ENCODE data around the gene PDZRN4. TPM values are rescaled to one million over a fixed set of nuclear protein-coding genes. Genes with fewer than 3 reads are reported as not detected.
A peak's percentile ranks its signal among the peaks of the same experiment; 100 is the strongest.

The PDZRN4 gene
- total RNA-seq, 1 donor from 2014 or later = 0.75 TPM

GRCh38 chr12:41339784-41340183, 151.7 kb downstream of the PDZRN4 start:
- no peak overlapping the region for H3K4me3 ChIP-seq
- H3K27ac ChIP-seq = no peak overlapping the region
- DNase-seq (no peak), ATAC-seq (peak; percentile 65)
- TF ChIP-seq CTCF (IDR thresholded peaks at IDR 0.05) = no peak
- no peaks in the 10 kb centered on the region for H3K4me1 ChIP-seq
- no peaks in the 10 kb centered on the region for H3K27me3 ChIP-seq
- no peaks in the 10 kb centered on the region for H3K9me3 ChIP-seq
- H3K36me3 ChIP-seq = no peaks in the 10 kb centered on the region
- intact Hi-C loops (cut with DNase I) = no loop called here

DNA sequence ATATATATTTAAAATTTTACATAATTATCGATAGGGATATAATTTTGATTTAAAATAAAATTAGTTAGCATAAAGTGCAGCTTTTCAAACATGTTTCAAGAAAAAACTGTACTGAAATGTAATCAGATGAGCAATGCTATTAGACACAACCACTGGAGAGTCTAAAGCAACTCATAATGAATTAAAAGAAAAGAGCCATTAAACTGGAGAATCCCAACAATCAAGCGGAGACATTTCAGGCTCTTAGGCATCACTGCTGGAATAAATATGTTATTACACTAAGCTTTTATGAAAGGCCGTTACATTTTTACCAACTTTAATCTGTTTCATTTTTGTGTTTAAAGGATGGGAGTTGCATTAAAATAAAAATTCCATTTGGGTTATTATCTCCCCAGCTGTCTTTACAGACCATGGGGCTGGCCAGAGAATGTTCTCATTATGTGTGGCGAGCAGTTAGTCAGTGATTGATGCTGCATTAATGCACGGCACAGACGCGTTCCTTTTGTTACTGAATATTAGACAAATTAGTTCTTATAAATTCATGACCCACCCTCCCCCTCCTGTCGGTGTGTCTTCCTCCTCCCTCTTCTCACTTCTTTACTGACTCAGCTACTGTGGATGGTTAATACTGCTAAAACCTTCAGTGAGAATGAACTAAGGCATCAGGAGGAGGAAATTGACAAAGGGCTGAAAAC, 156.8 kb downstream of the PDZRN4 start:
- DNase-seq = no peak
- no peaks in the 10 kb centered on the region for H3K36me3 ChIP-seq
- no peak overlapping the region for H3K27ac ChIP-seq
- no peaks in the 10 kb centered on the region for H3K27me3 ChIP-seq
- no peak for TF ChIP-seq CTCF (IDR thresholded peaks at IDR 0.05)
- H3K4me3 ChIP-seq = no peak overlapping the region
- no peak for ATAC-seq
- no peaks in the 10 kb centered on the region for H3K4me1 ChIP-seq
- intact Hi-C loops (cut with DNase I) = no loop called here
- H3K9me3 ChIP-seq = no peaks in the 10 kb centered on the region

DNA sequence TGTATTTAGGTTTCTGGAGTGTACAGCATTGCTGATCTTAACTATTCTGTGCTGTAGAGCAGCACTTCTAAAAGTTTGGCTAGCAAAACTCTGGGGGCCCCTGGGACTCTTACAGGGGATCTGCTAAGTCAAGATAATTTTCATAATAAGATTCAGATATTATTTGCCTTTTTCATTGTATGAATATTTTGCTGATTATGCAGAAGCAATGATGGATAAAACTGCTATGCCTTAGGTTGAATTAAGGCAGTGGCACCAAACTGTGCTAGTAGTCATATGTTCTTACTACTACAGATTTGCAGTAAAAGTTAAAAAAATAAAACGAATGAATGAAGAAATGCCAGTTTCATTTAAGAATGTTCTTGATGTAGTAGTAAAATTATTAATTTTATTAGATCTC, 160.1 kb downstream of the PDZRN4 start:
- ATAC-seq = no peak
- Histone ChIP-seq H3K4me1 (no peaks in the 10 kb centered on the region), H3K36me3 (no peaks in the 10 kb centered on the region), H3K9me3 (no peaks in the 10 kb centered on the region), H3K4me3 (no peak overlapping the region), H3K27me3 (no peaks in the 10 kb centered on the region), H3K27ac (no peak overlapping the region)
- TF ChIP-seq CTCF (IDR thresholded peaks at IDR 0.05) = no peak
- DNase-seq = no peak
- intact Hi-C loops (cut with DNase I) = no loop called here

DNA sequence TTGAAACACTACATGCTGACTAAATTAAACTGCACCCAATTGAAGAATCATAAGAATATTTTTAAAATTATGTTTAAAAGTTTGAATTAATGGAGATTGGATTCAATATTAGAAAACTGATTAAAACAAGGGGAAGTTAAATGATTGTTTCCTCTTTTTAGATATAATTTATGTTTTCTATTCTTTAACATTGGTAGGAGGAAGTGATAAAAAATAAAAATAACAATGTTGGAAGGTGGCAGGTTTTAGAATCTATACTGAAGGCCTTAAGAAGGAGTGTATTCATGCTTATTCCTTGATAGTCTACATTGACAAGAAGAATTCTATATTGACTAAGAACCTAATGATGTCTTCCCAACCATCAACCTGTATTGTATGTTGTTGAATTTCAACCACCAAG, 168.1 kb downstream of the PDZRN4 start:
- ATAC-seq (no peak), DNase-seq (no peak)
- Histone ChIP-seq H3K4me3 (no peak overlapping the region), H3K27ac (no peak overlapping the region), H3K27me3 (no peaks in the 10 kb centered on the region), H3K9me3 (no peaks in the 10 kb centered on the region), H3K36me3 (no peaks in the 10 kb centered on the region), H3K4me1 (no peaks in the 10 kb centered on the region)
- no peak for TF ChIP-seq CTCF (IDR thresholded peaks at IDR 0.05)
- intact Hi-C loops (cut with DNase I) = no loop called here

DNA sequence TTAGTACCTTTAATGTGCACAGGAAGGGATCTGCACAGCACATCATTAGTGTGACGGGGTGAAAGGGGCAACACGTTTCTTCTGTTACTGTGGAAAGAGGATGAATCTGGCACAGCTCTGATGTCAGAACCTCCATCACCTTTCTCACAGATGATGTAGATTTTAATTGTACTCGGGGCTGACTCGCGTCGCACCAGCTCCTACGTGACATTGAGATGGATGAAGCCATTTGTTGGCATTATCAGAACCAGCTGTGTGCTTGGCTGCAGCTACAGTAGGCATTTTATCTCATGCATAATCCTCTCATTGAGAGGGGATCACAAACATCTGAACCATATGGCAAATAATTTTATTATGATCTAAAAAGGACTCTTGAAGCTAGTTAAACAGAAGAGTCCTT, 173.6 kb downstream of the PDZRN4 start:
- no peaks in the 10 kb centered on the region for H3K36me3 ChIP-seq
- no peak overlapping the region for H3K4me3 ChIP-seq
- no peak overlapping the region for H3K27ac ChIP-seq
- TF ChIP-seq CTCF (IDR thresholded peaks at IDR 0.05) = no peak
- no peaks in the 10 kb centered on the region for H3K4me1 ChIP-seq
- DNase-seq (no peak), ATAC-seq (no peak)
- no peaks in the 10 kb centered on the region for H3K9me3 ChIP-seq
- intact Hi-C loops (cut with DNase I) = no loop called here
- H3K27me3 ChIP-seq = no peaks in the 10 kb centered on the region

GRCh38 chr12:41362510-41362909, 174.4 kb downstream of the PDZRN4 start:
- intact Hi-C loops (cut with DNase I) = no loop called here
- TF ChIP-seq CTCF (IDR thresholded peaks at IDR 0.05) = no peak
- Histone ChIP-seq H3K4me1 (no peaks in the 10 kb centered on the region), H3K27ac (no peak overlapping the region), H3K27me3 (no peaks in the 10 kb centered on the region), H3K36me3 (no peaks in the 10 kb centered on the region), H3K4me3 (no peak overlapping the region), H3K9me3 (no peaks in the 10 kb centered on the region)
- ATAC-seq (no peak), DNase-seq (no peak)
